Kidney (tissue), 14 donors: Measurements from ENCODE around the gene DNMT3B. TPM values are rescaled to one million over a fixed set of nuclear protein-coding genes. Genes with fewer than 3 reads are reported as not detected.

Source experiments
- DNase-seq, 5 donors: peaks; one replicate each; pipeline ENCODE4 v3.0.0-alpha.2; 2013 to 2020
- FAIRE-seq: peaks from 2 replicates; lab custom pipeline; 2012; peaks lifted over from hg19 to GRCh38; lab: Jason Lieb, UNC
- H3K27ac ChIP-seq, 2 donors: one replicate each; pipeline ENCODE4 v1.7.0; 2013; ENCODE audit warnings: low read depth in 2 of 2, low read length in 2 of 2, inconsistent platforms in 1 of 2
- H3K27me3 ChIP-seq: one replicate; pipeline ENCODE4 v1.7.1; 2013; ENCODE audit warnings: low read length, inconsistent platforms; ENCODE audit not compliant: control insufficient read depth, insufficient read depth
- H3K36me3 ChIP-seq, 3 donors: one replicate each; pipeline versions ENCODE4 v1.7.0 to v1.7.1; 2013; ENCODE audit warnings: low read length in 3 of 3, control low read depth in 1 of 3, inconsistent platforms in 1 of 3; ENCODE audit not compliant: insufficient read depth in 3 of 3, control insufficient read depth in 2 of 3
- H3K4me1 ChIP-seq, 3 donors: one replicate each; pipeline versions ENCODE4 v1.7.0 to v1.7.1; 2013; ENCODE audit warnings: low read length in 3 of 3, inconsistent platforms in 1 of 3, low read depth in 1 of 3; ENCODE audit not compliant: control insufficient read depth in 2 of 3, insufficient read depth in 2 of 3
- H3K4me3 ChIP-seq, 3 donors: one replicate each; pipeline versions ENCODE4 v1.7.0 to v1.8.1; 2013; ENCODE audit warnings: low read length in 3 of 3, control low read depth in 1 of 3, inconsistent platforms in 1 of 3
- H3K9ac ChIP-seq, 3 donors: one replicate each; pipeline versions ENCODE4 v1.7.0 to v1.7.1; 2013; ENCODE audit warnings: low read length in 3 of 3, control low read depth in 1 of 3, inconsistent platforms in 1 of 3
- H3K9me3 ChIP-seq, 3 donors: one replicate each; pipeline versions ENCODE4 v1.7.0 to v1.7.1; 2013; ENCODE audit warnings: low read length in 3 of 3, control low read depth in 1 of 3, inconsistent platforms in 1 of 3; ENCODE audit not compliant: control insufficient read depth in 2 of 3, insufficient read depth in 1 of 3
- intact Hi-C: fragments of 100-400 bp; cut with DNase I; formaldehyde crosslinking; loops from one replicate; pipeline ENCODE4 v1.11.1; 2022
- polyA plus RNA-seq: library from polyadenylated mRNA; stranded (reverse); fragments of 350-450 nt; fragmentation: Illumina TruSeq; extraction: RNeasy Lipid Tissue Mini Kit (QIAGEN cat#74804); gene quantifications from one replicate; pipeline ENCODE4 v1.2.3, GENCODE V29; 2014; ENCODE audit warnings: low read depth, low replicate concordance; ENCODE audit not compliant: insufficient read depth
- total RNA-seq: library from RNA; stranded (reverse); fragmentation: NEBNext Ultra II Directional; extraction: Animal tissue kit (Norgen Biotek cat#: 25700); gene quantifications from one replicate; pipeline ENCODE4 v1.2.1, GENCODE V29; 2021
- TF ChIP-seq, protein P1 (sequence below): IDR thresholded peaks from 3 replicates; pipeline ENCODE4 v1.5.1; 2012; ENCODE audit warnings: mild to moderate bottlenecking, moderate library complexity, borderline replicate concordance; ENCODE audit not compliant: insufficient read depth; ENCODE audit errors: extremely low read depth
- donor health status: control.
- donor health status: control.
- donor health status: control.
- donor health status: control.
- donor health status: control.
- donor health status: DM: yes; HTN: yes; CAD: no.
- donor health status: Normal renal cell carcinoma (clear cell type).

DNMT3B gene
- total and polyA plus RNA-seq, 2 donors from 2014 or later, result 1.2 to 2.9 TPM

DNA sequence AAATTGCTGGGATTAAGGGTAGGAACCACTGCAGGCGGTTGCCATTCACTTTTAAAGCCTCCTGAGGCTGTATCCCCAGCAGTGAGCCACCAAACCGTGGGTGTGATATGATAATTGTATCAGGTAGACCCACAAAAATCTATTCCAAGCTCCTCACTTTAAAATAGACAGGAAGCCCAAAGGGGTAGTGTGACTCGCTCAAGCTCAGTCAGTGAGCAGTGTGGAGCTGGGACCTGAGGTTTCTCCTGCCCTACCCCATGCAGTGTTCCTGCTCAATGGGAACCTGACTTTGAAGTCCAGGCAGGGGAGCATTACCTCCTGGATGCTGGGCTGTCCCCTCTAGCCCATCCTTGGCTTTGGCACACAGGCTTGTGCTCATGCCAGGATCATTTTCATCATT, 42.6 kb downstream of the DNMT3B start:
- TF ChIP-seq, protein P1, sequence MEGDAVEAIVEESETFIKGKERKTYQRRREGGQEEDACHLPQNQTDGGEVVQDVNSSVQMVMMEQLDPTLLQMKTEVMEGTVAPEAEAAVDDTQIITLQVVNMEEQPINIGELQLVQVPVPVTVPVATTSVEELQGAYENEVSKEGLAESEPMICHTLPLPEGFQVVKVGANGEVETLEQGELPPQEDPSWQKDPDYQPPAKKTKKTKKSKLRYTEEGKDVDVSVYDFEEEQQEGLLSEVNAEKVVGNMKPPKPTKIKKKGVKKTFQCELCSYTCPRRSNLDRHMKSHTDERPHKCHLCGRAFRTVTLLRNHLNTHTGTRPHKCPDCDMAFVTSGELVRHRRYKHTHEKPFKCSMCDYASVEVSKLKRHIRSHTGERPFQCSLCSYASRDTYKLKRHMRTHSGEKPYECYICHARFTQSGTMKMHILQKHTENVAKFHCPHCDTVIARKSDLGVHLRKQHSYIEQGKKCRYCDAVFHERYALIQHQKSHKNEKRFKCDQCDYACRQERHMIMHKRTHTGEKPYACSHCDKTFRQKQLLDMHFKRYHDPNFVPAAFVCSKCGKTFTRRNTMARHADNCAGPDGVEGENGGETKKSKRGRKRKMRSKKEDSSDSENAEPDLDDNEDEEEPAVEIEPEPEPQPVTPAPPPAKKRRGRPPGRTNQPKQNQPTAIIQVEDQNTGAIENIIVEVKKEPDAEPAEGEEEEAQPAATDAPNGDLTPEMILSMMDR, result no peak
- Histone ChIP-seq H3K4me1 (no peaks in the 10 kb centered on the region), H3K9ac (no peak overlapping the region), H3K36me3 (peaks cover 0 to 14% (median 4%) of the 10 kb centered on the region in 3 donors), H3K4me3 (no peak overlapping the region), H3K27me3 (no peaks in the 10 kb centered on the region), H3K27ac (no peak overlapping the region), H3K9me3 (no peaks in the 10 kb centered on the region)
- DNase-seq (no peak), FAIRE-seq (no peak)
- intact Hi-C loops, result no loop called here

DNA sequence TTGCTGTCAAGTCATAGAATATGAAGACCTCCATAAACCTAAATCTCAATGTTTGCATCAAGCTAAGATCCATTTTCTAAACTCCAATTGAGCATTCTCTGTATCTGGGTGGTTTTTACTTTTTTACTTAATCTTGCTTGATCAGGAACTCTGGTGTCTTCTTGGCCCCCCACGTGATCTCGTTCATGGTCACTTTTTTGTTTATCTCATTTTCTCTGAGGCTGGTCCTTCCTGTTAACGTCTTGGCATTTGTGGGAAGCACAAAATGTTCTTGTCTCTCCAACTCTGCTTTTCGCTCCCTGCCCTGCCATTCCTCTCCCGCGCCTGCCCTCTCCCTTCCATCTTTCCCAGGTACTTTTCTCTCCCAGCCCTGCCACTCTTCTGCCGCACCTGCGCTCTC, 43.5 kb downstream of the DNMT3B start:
- TF ChIP-seq, protein P1, result no peak
- Histone ChIP-seq H3K27ac (no peak overlapping the region), H3K4me3 (no peak overlapping the region), H3K9ac (no peak overlapping the region), H3K27me3 (no peaks in the 10 kb centered on the region), H3K36me3 (peaks cover 0 to 14% (median 4%) of the 10 kb centered on the region in 3 donors), H3K4me1 (no peaks in the 10 kb centered on the region), H3K9me3 (no peaks in the 10 kb centered on the region)
- FAIRE-seq (no peak), DNase-seq (no peak)
- intact Hi-C loops, result no loop called here

DNA sequence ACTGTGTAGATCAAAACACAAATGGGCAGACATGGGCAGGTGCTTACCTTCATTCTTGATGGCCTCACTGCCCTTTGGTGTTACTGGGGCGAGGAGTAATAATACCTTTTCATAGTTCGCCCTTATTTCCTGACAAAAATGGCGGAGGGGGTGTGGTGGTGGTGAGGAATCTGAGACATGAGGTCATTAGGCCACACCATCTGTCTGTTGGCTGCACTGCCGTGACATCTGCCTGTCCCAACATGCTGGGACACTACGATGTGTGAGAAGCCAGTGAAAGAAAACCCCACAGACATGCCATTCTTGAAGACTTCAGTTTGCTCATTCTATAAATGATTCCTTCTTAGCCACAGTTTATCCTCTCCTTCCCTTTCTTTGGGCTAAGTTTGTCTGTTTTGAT, 44.2 kb downstream of the DNMT3B start:
- H3K27ac ChIP-seq, result no peak overlapping the region
- intact Hi-C loops, result no loop called here

More for the DNA sequence above, 44.2 kb downstream of the DNMT3B start:
- no peak overlapping the region for H3K9ac ChIP-seq
- no peak for DNase-seq
- H3K4me1 ChIP-seq, result no peaks in the 10 kb centered on the region
- H3K4me3 ChIP-seq, result no peak overlapping the region
- peaks cover 0 to 14% (median 2%) of the 10 kb centered on the region in 3 donors for H3K36me3 ChIP-seq
- no peaks in the 10 kb centered on the region for H3K27me3 ChIP-seq
- TF ChIP-seq, protein P1, result no peak
- no peak for FAIRE-seq
- no peaks in the 10 kb centered on the region for H3K9me3 ChIP-seq
